NOMO-1 treated with dmso at 0.1 percent for 144 hours (cell line): ENCODE results near the gene PTPN1.
"Not testable (repeated sequence)": the region's sequence is repeated elsewhere in the genome, so short reads cannot be mapped to it uniquely, and the experiment has no call there.

Experiments used
- DNase-seq: peaks from one replicate; lab custom pipeline; 2025; ENCODE audit not compliant: unreplicated experiment; lab: John Stamatoyannopoulos, UW

The PTPN1 gene

GRCh38 chr20:50602432-50603088 is 92.4 kb downstream of the PTPN1 start:
- DNase-seq = no peak

- DNase-seq = no peak
Observed at GRCh38 chr20:50604451-50604850, 94.3 kb downstream of the PTPN1 start.

- no peak for DNase-seq
Observed at GRCh38 chr20:50605136-50605535, 95.0 kb downstream of the PTPN1 start.

- DNase-seq = no peak
Observed at GRCh38 chr20:50607436-50607835, 97.3 kb downstream of the PTPN1 start.

GRCh38 chr20:50607850-50608749 is 97.9 kb downstream of the PTPN1 start:
- no peak for DNase-seq

GRCh38 chr20:50608750-50609104 is 98.5 kb downstream of the PTPN1 start:
- DNase-seq = no peak

GRCh38 chr20:50609438-50609989 is 99.3 kb downstream of the PTPN1 start:
- DNase-seq = no peak

GRCh38 chr20:50610212-50610718 is 100.1 kb downstream of the PTPN1 start:
- DNase-seq = no peak

- no peak for DNase-seq
Observed at GRCh38 chr20:50611128-50611810, 101.1 kb downstream of the PTPN1 start.

- DNase-seq = no peak
Observed at GRCh38 chr20:50613438-50614169, 103.4 kb downstream of the PTPN1 start.

GRCh38 chr20:50615407-50615806 is 105.2 kb downstream of the PTPN1 start:
- DNase-seq = no peak

GRCh38 chr20:50617022-50617421 is 106.8 kb downstream of the PTPN1 start:
- no peak for DNase-seq

- DNase-seq = no peak
Observed at GRCh38 chr20:50618537-50618936, 108.4 kb downstream of the PTPN1 start.

- not testable (repeated sequence) for DNase-seq
Observed at GRCh38 chr20:50620459-50620858, 110.3 kb downstream of the PTPN1 start.

GRCh38 chr20:50621068-50621665 is 111.0 kb downstream of the PTPN1 start:
- DNase-seq = no peak

- DNase-seq = no peak
Observed at GRCh38 chr20:50624351-50625016, 114.3 kb downstream of the PTPN1 start.

GRCh38 chr20:50625986-50626677 is 115.9 kb downstream of the PTPN1 start:
- DNase-seq = no peak

GRCh38 chr20:50627747-50628146 is 117.6 kb downstream of the PTPN1 start:
- no peak for DNase-seq

- DNase-seq = no peak
Observed at GRCh38 chr20:50628332-50628731, 118.1 kb downstream of the PTPN1 start.
